Lower leg skin (tissue), 4 donors: ENCODE measurements around the gene USP33. TPM values are rescaled to one million over a fixed set of nuclear protein-coding genes. Genes with fewer than 3 reads are reported as not detected.
"Not testable (repeated sequence)": the region's sequence is repeated elsewhere in the genome, so short reads cannot be mapped to it uniquely, and the experiment has no call there.

Source experiments
- DNase-seq, 2 donors: peaks; one replicate each; pipeline ENCODE4 v3.0.0-alpha.2; 2019; ENCODE audit warnings: low spot score in 2 of 2
- H3K4me3 ChIP-seq: fragments of 200-600 bp; sonication (generic); 2 replicates; pipeline ENCODE4 v1.5.1; 2017; ENCODE audit warnings: mild to moderate bottlenecking, low read depth; ENCODE audit not compliant: poor library complexity, severe bottlenecking
- POLR2A ChIP-seq, 2 donors: fragments of 450-650 bp; IDR thresholded peaks; one replicate each; pipeline ENCODE4 v1.6.1; 2016 to 2017; ENCODE audit warnings: antibody characterized with exemption in 2 of 2, mild to moderate bottlenecking in 1 of 2, moderate library complexity in 1 of 2
- WGBS, 2 donors: methylation state at CpG; one replicate each; pipeline ENCODE4 v1.1.5; 2018; 5-methylcytosine and 5-hydroxymethylcytosine counted together
- intact Hi-C: fragments of 100-400 bp; cut with DNase I; formaldehyde crosslinking; loops from one replicate; pipeline ENCODE4 v1.15.0; 2023; ENCODE audit warnings: low total_unique reads
- total RNA-seq, 4 donors: library from RNA; depleted of rRNA; stranded (reverse); fragments of >200 nt; gene quantifications; one replicate each; pipeline ENCODE4 v1.1.0, GENCODE V29; 2016
- TF ChIP-seq, protein P1 (sequence below), 3 donors: fragments of 450-650 bp; IDR thresholded peaks; one replicate each; pipeline ENCODE4 v1.5.1; 2016; ENCODE audit warnings: antibody characterized with exemption in 3 of 3, mild to moderate bottlenecking in 3 of 3, moderate library complexity in 2 of 3

USP33 gene
- total RNA-seq, 4 donors from 2014 or later = 38.4 to 54.6 (median 40.7) TPM

DNA sequence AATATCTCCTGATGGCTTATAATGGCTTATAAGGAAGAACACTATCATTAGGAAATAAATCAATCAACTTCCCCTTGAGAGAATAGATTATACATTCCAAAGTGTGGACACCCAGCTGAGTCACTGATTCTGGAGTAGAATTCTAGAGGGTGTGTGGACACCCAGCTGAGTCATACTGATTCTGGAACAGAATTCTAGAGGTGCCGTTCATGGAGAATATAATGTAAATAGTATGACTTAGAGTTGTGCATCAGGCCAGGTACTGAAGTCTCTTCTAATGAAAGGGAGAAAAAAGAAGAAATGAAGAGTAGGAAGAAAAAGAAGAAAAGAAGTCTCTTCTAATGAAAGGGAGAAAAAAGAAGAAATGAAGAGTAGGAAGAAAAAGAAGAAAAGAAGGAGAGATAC lies 2.4 kb upstream of the USP33 start:
- no peak for DNase-seq
- H3K4me3 ChIP-seq = no peak overlapping the region
- intact Hi-C loops = no loop called here
- TF ChIP-seq, protein P1, sequence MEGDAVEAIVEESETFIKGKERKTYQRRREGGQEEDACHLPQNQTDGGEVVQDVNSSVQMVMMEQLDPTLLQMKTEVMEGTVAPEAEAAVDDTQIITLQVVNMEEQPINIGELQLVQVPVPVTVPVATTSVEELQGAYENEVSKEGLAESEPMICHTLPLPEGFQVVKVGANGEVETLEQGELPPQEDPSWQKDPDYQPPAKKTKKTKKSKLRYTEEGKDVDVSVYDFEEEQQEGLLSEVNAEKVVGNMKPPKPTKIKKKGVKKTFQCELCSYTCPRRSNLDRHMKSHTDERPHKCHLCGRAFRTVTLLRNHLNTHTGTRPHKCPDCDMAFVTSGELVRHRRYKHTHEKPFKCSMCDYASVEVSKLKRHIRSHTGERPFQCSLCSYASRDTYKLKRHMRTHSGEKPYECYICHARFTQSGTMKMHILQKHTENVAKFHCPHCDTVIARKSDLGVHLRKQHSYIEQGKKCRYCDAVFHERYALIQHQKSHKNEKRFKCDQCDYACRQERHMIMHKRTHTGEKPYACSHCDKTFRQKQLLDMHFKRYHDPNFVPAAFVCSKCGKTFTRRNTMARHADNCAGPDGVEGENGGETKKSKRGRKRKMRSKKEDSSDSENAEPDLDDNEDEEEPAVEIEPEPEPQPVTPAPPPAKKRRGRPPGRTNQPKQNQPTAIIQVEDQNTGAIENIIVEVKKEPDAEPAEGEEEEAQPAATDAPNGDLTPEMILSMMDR (IDR thresholded peaks at IDR 0.05) = no peak
- TF ChIP-seq POLR2A (IDR thresholded peaks at IDR 0.05) = no peak
- 36 to 40% methylated on average over 1 of the region's 1 CpG for WGBS, 2 donors

DNA sequence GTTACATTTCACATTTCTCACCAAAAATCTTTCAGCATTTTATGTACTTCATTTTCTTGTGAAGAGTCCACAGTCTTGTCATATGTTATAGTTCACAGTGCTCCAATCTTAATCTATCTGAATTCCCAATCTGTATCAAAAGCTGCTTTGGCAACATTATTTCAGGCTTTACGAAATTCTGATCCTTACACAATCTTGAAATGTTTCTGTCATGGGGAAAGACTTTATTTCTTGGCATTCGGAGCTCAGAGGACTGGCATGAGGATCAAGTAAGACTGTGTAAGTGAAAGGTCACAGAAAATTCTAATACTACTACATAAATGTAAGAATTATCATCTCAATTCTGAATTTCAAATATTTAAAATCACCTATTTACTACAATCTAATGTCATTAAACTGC lies 2.0 kb downstream of the USP33 start:
- intact Hi-C loops = no loop called here
- 17 to 23% methylated on average over 2 of the region's 2 CpGs for WGBS, 2 donors
- H3K4me3 ChIP-seq = no peak overlapping the region
- DNase-seq = no peak
- no peak for TF ChIP-seq POLR2A (IDR thresholded peaks at IDR 0.05)
- TF ChIP-seq, protein P1 (IDR thresholded peaks at IDR 0.05) = no peak

DNA sequence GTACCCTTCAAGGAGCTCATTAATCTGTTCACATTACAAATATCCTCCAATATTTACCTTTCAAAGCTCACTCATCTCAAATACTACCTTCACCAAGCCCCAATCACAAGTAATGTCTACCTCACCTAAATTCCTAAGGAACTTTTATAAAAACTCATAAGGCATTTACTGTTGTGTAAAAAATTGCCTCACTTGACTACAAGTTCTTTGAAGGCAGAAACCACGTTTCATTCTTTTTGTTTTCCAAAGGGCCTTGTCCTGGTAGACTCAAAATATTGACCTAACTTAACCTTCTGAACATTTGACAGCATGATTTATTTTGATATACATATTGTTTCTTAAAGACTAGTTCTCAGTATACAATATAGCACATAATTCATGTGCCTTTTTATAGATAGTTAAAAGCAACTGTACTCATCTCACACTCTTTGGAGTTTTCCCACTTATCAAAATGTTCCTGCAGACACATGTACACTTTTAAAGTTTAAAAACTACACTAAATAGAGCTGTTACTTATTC lies 2.5 kb downstream of the USP33 start:
- DNase-seq = no peak
- intact Hi-C loops = no loop called here
- 33 to 34% methylated on average over 1 of the region's 1 CpG for WGBS, 2 donors
- TF ChIP-seq, protein P1 (IDR thresholded peaks at IDR 0.05) = no peak
- no peak overlapping the region for H3K4me3 ChIP-seq

DNA sequence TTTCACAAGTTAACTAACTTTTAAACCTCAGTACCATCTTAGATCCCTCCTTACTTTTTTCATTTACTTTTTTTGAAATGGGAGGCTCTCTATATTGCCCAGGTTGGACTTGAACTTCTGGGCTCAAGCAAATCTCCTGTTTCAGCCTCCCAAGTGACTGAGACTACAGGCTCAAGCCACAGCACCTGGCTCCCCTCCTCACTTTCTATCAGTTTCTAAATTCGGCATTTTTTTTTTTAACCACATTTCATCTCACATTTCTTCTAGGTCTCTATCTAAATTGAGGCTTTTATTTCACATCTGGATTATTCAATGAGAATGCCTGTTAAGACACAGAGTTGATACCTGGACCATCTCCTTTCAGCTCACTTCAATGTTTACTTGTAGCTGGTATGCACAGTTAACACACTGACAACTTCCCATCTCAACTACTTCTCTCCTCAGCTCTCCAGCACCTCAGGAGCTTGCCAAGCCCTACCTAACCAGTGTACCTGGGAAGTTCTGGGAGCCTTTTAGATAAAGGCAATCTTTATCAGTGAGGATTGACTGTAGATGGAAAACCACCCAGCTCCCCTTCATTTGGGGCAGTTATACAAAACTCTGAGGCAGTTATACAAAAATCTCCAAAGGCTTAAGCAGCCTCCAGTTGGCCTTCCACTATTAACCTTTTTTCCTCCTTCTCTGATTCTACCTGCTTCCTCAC lies 3.4 kb downstream of the USP33 start:
- H3K4me3 ChIP-seq = no peak overlapping the region
- intact Hi-C loops = no loop called here
- WGBS, 2 donors = 77 to 83% methylated on average over 1 of the region's 1 CpG
- no peak for DNase-seq
- no peak for TF ChIP-seq POLR2A (IDR thresholded peaks at IDR 0.05)
- TF ChIP-seq, protein P1 (IDR thresholded peaks at IDR 0.05) = no peak

DNA sequence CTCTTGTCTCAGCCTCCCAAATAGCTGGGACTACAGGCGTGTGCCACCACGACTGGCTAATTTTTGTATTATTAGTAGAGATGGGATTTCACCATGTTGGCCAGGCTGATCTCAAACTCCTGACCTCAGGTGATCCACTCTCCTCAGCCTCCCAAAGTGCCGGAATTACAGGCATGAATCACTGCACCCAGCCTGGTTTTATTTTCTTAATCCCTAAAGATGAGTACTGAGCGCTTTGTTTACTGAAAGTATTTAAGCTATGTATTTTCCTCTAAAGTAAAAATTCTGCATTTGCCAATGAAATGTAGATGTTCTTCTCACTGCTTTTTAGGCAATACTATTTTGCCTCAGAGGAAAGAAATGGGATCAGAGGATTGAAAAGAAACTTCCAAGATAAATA lies 10.2 kb downstream of the USP33 start:
- H3K4me3 ChIP-seq, DNase-seq, intact Hi-C loops: not testable (repeated sequence)
- WGBS, 2 donors = 92 to 99% methylated on average over 4 of the region's 4 CpGs

DNA sequence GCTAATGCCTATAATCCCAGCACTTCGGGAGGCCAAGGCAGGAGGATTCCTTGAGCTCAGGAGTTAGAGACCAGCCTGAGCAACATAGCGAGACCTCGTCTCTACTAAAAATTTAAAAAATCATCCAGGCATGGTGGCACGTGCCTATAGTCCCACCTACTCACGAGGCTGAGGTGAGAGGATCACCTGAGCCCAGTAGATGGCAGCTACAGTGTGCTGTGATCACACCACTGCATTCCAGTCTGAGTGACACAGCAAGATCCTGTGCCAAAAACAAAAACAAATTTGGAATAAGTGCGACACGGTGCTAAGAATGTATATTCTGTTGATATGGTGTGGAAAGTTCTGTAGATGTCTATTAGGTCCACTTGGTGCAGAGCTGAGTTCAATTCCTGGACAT lies 15.1 kb downstream of the USP33 start:
- 74 to 83% methylated on average over 7 of the region's 7 CpGs for WGBS, 2 donors
- TF ChIP-seq, protein P1 (IDR thresholded peaks at IDR 0.05) = no peak
- intact Hi-C loops = no loop called here
- no peak overlapping the region for H3K4me3 ChIP-seq
- DNase-seq = no peak
